HL-60 (cell line): ENCODE data around the gene GLRX5.

Experiments
- CTCF ChIP-seq: IDR thresholded peaks from one replicate; pipeline ENCODE4 v1.5.1; 2011; ENCODE audit warnings: low read length, control low read depth, inconsistent platforms; ENCODE audit not compliant: insufficient read depth
- GABPA ChIP-seq: IDR thresholded peaks from 2 replicates; pipeline ENCODE4 v1.6.1; 2012; ENCODE audit warnings: low read depth
- REST ChIP-seq: IDR thresholded peaks from 2 replicates; pipeline ENCODE4 v1.6.1; 2012; ENCODE audit warnings: low read depth; ENCODE audit not compliant: insufficient replicate concordance
- SPI1 ChIP-seq: IDR thresholded peaks from 2 replicates; pipeline ENCODE4 v1.6.1; 2012; ENCODE audit warnings: low read depth, mild to moderate bottlenecking, borderline replicate concordance

- TF ChIP-seq CTCF (no peak), GABPA (no peak), SPI1 (no peak), REST (no peak)
Observed at GRCh38 chr14:95491936-95492608, 42.8 kb upstream of the GLRX5 start.
